HUES48 (cell line): ENCODE results near the gene POLR1A.

Experiments
- H3K27ac ChIP-seq: one replicate; pipeline ENCODE4 v1.7.0; 2013; ENCODE audit warnings: low read depth, low read length, inconsistent platforms
- H3K27me3 ChIP-seq: 2 replicates; pipeline ENCODE4 v1.6.1; 2013; ENCODE audit warnings: mild to moderate bottlenecking, low read length; ENCODE audit not compliant: control insufficient read depth, insufficient read depth
- H3K36me3 ChIP-seq: 2 replicates; pipeline ENCODE4 v1.6.1; 2013; ENCODE audit warnings: low read length; ENCODE audit not compliant: control insufficient read depth, insufficient read depth
- H3K4me1 ChIP-seq: 2 replicates; pipeline ENCODE4 v1.6.1; 2013; ENCODE audit warnings: mild to moderate bottlenecking, low read length; ENCODE audit not compliant: control insufficient read depth, insufficient read depth
- H3K4me3 ChIP-seq: 2 replicates; pipeline ENCODE4 v1.5.1; 2013; ENCODE audit warnings: mild to moderate bottlenecking, low read depth, low read length
- H3K9ac ChIP-seq: 2 replicates; pipeline ENCODE4 v1.6.1; 2013; ENCODE audit warnings: mild to moderate bottlenecking, low read depth, low read length, moderate library complexity
- H3K9me3 ChIP-seq: 2 replicates; pipeline ENCODE4 v1.6.1; 2013; ENCODE audit warnings: low read length; ENCODE audit not compliant: control insufficient read depth, insufficient read depth

Gene POLR1A

DNA sequence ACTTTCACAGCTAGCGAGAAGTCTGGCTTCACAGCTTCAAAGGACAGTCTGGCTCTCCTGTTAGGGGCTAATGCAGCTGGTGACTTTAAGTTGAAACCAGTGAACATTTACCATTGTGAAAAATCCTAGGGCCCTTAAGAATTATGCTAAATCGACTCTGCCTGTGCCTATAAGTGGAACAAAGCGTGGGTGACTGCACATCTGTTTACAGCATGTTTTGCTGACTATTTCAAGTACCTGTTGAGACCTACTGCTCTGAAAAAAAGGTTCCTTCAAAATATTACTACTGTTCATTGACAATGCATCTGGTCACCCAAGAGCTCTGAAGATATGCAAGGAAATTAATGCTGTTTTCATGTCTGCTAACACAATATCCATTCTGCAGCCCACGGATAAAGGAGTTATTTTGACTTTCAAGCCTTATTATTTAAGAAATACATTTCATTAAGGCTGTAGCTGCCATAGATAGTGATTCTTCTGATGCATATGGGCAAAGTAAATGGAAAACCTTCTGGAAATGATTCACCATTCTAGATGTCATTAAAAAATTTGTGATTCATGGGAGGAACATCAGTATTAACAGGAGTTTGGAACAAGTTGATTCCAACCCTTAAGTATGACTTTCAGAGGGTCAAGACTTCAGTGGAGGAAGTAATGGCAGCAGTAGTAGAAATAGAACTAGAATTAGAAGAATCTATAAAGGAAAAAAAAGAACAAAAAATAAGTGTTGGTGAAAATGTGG lies 48.9 kb downstream of the POLR1A start:
- H3K9ac ChIP-seq = no peak overlapping the region
- H3K4me3 ChIP-seq = no peak overlapping the region
- H3K9me3 ChIP-seq = no peaks in the 10 kb centered on the region
- H3K27ac ChIP-seq = no peak overlapping the region
- H3K36me3 ChIP-seq = peaks cover 82% of the 10 kb centered on the region
- no peaks in the 10 kb centered on the region for H3K27me3 ChIP-seq
- no peaks in the 10 kb centered on the region for H3K4me1 ChIP-seq

DNA sequence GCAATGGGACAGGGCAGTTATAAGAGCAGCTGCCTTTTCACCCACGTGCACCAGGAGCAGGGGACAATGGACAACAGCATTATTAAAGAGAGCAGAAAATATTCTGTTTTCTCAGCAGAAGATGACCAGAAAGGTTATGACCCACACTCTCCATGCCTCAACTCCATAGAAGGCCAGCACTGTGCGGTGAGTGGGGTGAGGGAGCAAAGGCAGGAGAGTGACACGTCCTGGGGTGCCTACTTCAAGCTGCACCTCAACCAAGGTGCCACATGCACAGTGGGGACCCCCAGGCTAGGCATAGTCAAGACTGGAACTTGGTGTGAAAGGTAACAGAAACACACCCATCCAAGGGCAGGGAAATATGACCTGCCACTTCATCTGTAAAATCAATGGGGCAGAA lies 50.4 kb downstream of the POLR1A start:
- Histone ChIP-seq H3K9ac (no peak overlapping the region), H3K27me3 (no peaks in the 10 kb centered on the region), H3K4me1 (no peaks in the 10 kb centered on the region), H3K9me3 (no peaks in the 10 kb centered on the region), H3K4me3 (no peak overlapping the region), H3K27ac (no peak overlapping the region), H3K36me3 (peaks cover 82% of the 10 kb centered on the region)

- Histone ChIP-seq H3K36me3 (peaks cover 82% of the 10 kb centered on the region), H3K27ac (no peak overlapping the region), H3K4me1 (no peaks in the 10 kb centered on the region)
Observed at GRCh38 chr2:86054535-86055082, 51.1 kb downstream of the POLR1A start.

DNA sequence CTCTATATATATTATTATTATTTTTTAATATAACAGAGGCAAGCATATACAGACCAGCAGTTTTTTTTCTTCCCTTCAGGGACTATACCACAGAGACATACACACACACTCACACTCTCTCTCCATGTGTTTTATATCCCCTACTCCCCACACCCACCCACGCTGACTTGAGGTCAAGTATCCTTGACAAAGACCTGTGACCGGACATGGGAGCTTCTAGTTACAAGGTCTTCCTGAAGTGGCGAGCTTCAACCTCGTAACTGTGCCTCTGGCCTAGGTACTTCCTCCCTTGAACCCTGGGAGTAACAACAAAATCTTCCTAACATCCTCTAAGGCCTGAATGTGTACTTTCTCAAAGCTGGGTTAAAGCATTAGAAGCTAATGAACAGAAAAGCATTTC lies 52.5 kb downstream of the POLR1A start:
- Histone ChIP-seq H3K9ac (no peak overlapping the region), H3K4me3 (no peak overlapping the region), H3K36me3 (peaks cover 91% of the 10 kb centered on the region), H3K27ac (no peak overlapping the region), H3K9me3 (no peaks in the 10 kb centered on the region), H3K4me1 (no peaks in the 10 kb centered on the region), H3K27me3 (no peaks in the 10 kb centered on the region)

More at GRCh38 chr2:86054535-86055082, 51.1 kb downstream of the POLR1A start:
- Histone ChIP-seq H3K9ac (no peak overlapping the region), H3K9me3 (no peaks in the 10 kb centered on the region), H3K27me3 (no peaks in the 10 kb centered on the region), H3K4me3 (no peak overlapping the region)

GRCh38 chr2:86052676-86053075 lies 53.0 kb downstream of the POLR1A start:
- Histone ChIP-seq H3K4me1 (no peaks in the 10 kb centered on the region), H3K4me3 (no peak overlapping the region), H3K36me3 (peaks cover 95% of the 10 kb centered on the region), H3K27ac (no peak overlapping the region), H3K9me3 (no peaks in the 10 kb centered on the region), H3K27me3 (no peaks in the 10 kb centered on the region), H3K9ac (no peak overlapping the region)

GRCh38 chr2:86052265-86052664 lies 53.4 kb downstream of the POLR1A start:
- Histone ChIP-seq H3K4me3 (no peak overlapping the region), H3K9ac (no peak overlapping the region), H3K4me1 (no peaks in the 10 kb centered on the region), H3K27me3 (no peaks in the 10 kb centered on the region), H3K27ac (no peak overlapping the region), H3K9me3 (no peaks in the 10 kb centered on the region), H3K36me3 (peaks cover 95% of the 10 kb centered on the region)

GRCh38 chr2:86050301-86050700 lies 55.4 kb downstream of the POLR1A start:
- Histone ChIP-seq H3K27me3 (no peaks in the 10 kb centered on the region), H3K4me1 (no peaks in the 10 kb centered on the region), H3K9ac (no peak overlapping the region), H3K9me3 (no peaks in the 10 kb centered on the region), H3K36me3 (peaks cover 98% of the 10 kb centered on the region), H3K4me3 (no peak overlapping the region), H3K27ac (no peak overlapping the region)

DNA sequence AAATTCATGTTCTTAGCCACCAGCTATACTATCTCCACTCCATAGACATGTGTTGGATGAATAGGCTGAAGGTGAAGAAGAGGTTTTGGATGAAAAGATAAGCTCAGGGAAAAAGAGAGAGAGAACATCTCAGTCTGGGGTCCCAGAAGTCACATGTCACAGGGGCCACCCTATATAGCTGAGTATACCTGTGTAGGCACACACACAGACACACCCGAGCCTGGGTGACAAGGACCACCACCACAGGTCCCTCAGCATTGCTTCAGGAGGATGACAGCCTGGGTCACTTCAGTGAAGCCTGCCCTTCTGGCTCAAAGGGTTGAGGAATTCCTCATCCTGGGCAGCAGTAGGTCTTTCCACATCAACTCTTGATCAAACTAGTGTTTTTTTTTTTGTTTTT lies 56.2 kb downstream of the POLR1A start:
- no peaks in the 10 kb centered on the region for H3K27me3 ChIP-seq
- H3K9me3 ChIP-seq = no peaks in the 10 kb centered on the region
- no peaks in the 10 kb centered on the region for H3K4me1 ChIP-seq
- no peak overlapping the region for H3K9ac ChIP-seq
- no peak overlapping the region for H3K27ac ChIP-seq
- H3K4me3 ChIP-seq = no peak overlapping the region
- peaks cover 98% of the 10 kb centered on the region for H3K36me3 ChIP-seq

- Histone ChIP-seq H3K27me3 (no peaks in the 10 kb centered on the region), H3K27ac (no peak overlapping the region), H3K9ac (no peak overlapping the region), H3K9me3 (no peaks in the 10 kb centered on the region), H3K4me3 (no peak overlapping the region), H3K4me1 (no peaks in the 10 kb centered on the region), H3K36me3 (peaks cover 98% of the 10 kb centered on the region)
Observed at GRCh38 chr2:86048888-86049287, 56.8 kb downstream of the POLR1A start.

GRCh38 chr2:86048383-86048701 lies 57.3 kb downstream of the POLR1A start:
- Histone ChIP-seq H3K9ac (no peak overlapping the region), H3K4me3 (no peak overlapping the region), H3K27me3 (no peaks in the 10 kb centered on the region), H3K36me3 (peaks cover 98% of the 10 kb centered on the region), H3K9me3 (no peaks in the 10 kb centered on the region), H3K4me1 (no peaks in the 10 kb centered on the region), H3K27ac (no peak overlapping the region)

DNA sequence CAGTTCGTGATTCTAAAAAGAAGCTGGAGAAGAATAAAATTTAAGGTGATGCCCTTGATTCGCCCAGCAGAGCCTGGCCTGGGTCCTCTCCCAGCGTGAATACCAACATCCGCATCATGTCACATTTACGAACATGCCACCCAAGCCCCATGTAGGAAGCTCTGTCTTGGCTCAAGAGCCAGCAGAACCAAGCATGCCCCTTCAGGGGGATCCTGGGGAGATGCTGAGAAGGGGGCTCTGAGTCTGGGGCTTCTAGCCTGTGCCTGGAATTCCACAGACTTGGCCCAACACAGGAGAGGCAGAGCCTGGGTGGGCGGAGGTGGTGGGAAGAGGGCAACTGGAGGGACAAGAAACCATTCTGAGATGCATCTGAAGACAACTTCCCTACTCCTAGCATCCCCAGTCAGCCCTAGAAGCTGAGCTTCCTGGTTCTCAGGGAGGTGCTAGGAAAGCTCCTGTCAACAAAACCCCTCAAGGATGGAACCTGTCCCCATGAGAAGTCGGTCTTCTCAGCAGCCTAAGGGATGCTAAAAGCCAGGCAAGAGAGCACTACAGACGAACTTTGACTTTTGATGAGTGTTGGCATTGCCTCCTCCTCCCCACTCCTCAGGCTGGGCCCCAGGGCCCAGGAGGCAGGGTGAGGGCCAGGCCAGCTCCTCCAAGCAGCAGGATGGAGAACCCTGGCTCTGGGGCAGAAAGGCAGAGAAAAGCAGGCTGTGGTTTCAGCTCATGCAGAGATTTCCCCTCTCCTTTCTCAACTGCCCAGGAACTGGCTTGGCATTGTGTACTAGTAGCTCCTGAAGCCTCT lies 57.9 kb downstream of the POLR1A start:
- H3K9ac ChIP-seq = no peak overlapping the region
- H3K9me3 ChIP-seq = no peaks in the 10 kb centered on the region
- H3K4me3 ChIP-seq = no peak overlapping the region
- no peak overlapping the region for H3K27ac ChIP-seq
- H3K36me3 ChIP-seq = peaks cover 98% of the 10 kb centered on the region
- no peaks in the 10 kb centered on the region for H3K4me1 ChIP-seq
- H3K27me3 ChIP-seq = no peaks in the 10 kb centered on the region
